IMR-90 (cell line): ENCODE data around the gene F10. TPM values are rescaled to one million over a fixed set of nuclear protein-coding genes. Genes with fewer than 3 reads are reported as not detected.

ENCODE experiments used
- ATAC-seq: fragments of 200-7000 bp; cut with Tn5 transposase; 2 replicates; pipeline ENCODE4 v1.9.1; 2020; ENCODE audit warnings: low read depth, mild to moderate bottlenecking, moderate library complexity
- BruUV-seq: library from RNA; stranded (reverse); fragments of 400-500 nt; replicated peaks from 2 replicates; lab custom pipeline; 2021; lab: Mats Ljungman, UMichigan
- CTCF ChIA-PET: fragments of 300-600 bp; formaldehyde crosslinking; extraction: SDS; loops from one replicate; lab custom pipeline; 2021; ENCODE audit warnings: antibody characterized with exemption; lab: Yijun Ruan, JAX
- POLR2A ChIA-PET: fragments of 300-600 bp; sonication (Branson Sonifier 250); formaldehyde crosslinking; loops from one replicate; lab custom pipeline; 2022; ENCODE audit warnings: antibody characterized with exemption; ENCODE audit not compliant: unreplicated experiment; lab: Charles Lee
- DNase-seq: peaks from one replicate; pipeline ENCODE4 v3.0.0; 2013
- H2AFZ ChIP-seq: replicated peaks from 2 replicates; pipeline ENCODE3; 2013; ENCODE audit warnings: low read length, mild to moderate bottlenecking; ENCODE audit not compliant: poor library complexity
- H2AK5ac ChIP-seq: 2 replicates; pipeline ENCODE4 v1.6.1; 2013; ENCODE audit warnings: low read depth, low read length, inconsistent platforms
- H2AK9ac ChIP-seq: replicated peaks from 2 replicates; pipeline ENCODE3; 2013; ENCODE audit warnings: mild to moderate bottlenecking, low read depth, low read length, moderate library complexity; ENCODE audit not compliant: poor library complexity
- H2BK120ac ChIP-seq: 2 replicates; pipeline ENCODE4 v1.6.1; 2013; ENCODE audit warnings: low read depth, low read length, inconsistent platforms
- H2BK15ac ChIP-seq: 3 replicates; pipeline ENCODE4 v1.6.1; 2013; ENCODE audit warnings: low read depth, low read length, inconsistent platforms
- H2BK20ac ChIP-seq: 2 replicates; pipeline ENCODE4 v1.6.1; 2013; ENCODE audit warnings: low read depth, mild to moderate bottlenecking, inconsistent platforms, low read length, moderate library complexity
- H2BK5ac ChIP-seq: 2 replicates; pipeline ENCODE4 v1.6.1; 2013; ENCODE audit warnings: mild to moderate bottlenecking, low read depth, low read length, inconsistent platforms; ENCODE audit not compliant: poor library complexity, severe bottlenecking
- H3K14ac ChIP-seq: replicated peaks from 2 replicates; pipeline ENCODE4 v1.6.1; 2013; ENCODE audit warnings: low read depth, low read length, inconsistent platforms
- H3K18ac ChIP-seq: 2 replicates; pipeline ENCODE4 v1.6.1; 2013; ENCODE audit warnings: low read depth, low read length, control low read depth
- H3K23ac ChIP-seq: 2 replicates; pipeline ENCODE4 v1.6.1; 2013; ENCODE audit warnings: low read depth, low read length, inconsistent platforms
- H3K27ac ChIP-seq: 2 replicates; pipeline ENCODE4 v1.5.1; 2013; ENCODE audit warnings: mild to moderate bottlenecking, control low read depth, low read length; ENCODE audit not compliant: insufficient read depth
- H3K27me3 ChIP-seq: 2 replicates; pipeline ENCODE4 v1.6.1; 2013; ENCODE audit warnings: low read length; ENCODE audit not compliant: control insufficient read depth, insufficient read depth
- H3K36me3 ChIP-seq: 2 replicates; pipeline ENCODE4 v1.6.1; 2013; ENCODE audit warnings: low read length, mixed read lengths; ENCODE audit not compliant: control insufficient read depth, insufficient read depth
- H3K4ac ChIP-seq: 2 replicates; pipeline ENCODE4 v1.6.1; 2013; ENCODE audit warnings: low read depth, low read length, inconsistent platforms
- H3K4me1 ChIP-seq: 2 replicates; pipeline ENCODE4 v1.6.1; 2013; ENCODE audit warnings: low read length, mixed read lengths; ENCODE audit not compliant: control insufficient read depth, insufficient read depth
- H3K4me2 ChIP-seq: 2 replicates; pipeline ENCODE4 v1.6.1; 2013; ENCODE audit warnings: low read depth, mild to moderate bottlenecking, control low read depth, low read length, moderate library complexity
- H3K4me3 ChIP-seq: 2 replicates; pipeline ENCODE4 v1.5.1; 2013; ENCODE audit warnings: low read depth, mild to moderate bottlenecking, control low read depth, low read length, moderate library complexity; ENCODE audit not compliant: insufficient read depth
- H3K56ac ChIP-seq: 2 replicates; pipeline ENCODE4 v1.6.1; 2013; ENCODE audit warnings: low read length, inconsistent platforms; ENCODE audit not compliant: insufficient read depth; ENCODE audit errors: extremely low read depth
- H3K79me1 ChIP-seq, 2 experiments: 2 replicates each; pipeline ENCODE4 v1.6.1; 2013; ENCODE audit warnings: low read length in 2 of 2, inconsistent platforms in 1 of 2, low read depth in 1 of 2
- H3K9ac ChIP-seq: 2 replicates; pipeline ENCODE4 v1.6.1; 2013; ENCODE audit warnings: low read depth, low read length, control low read depth
- H3K9me1 ChIP-seq: 2 replicates; pipeline ENCODE4 v1.6.1; 2013; ENCODE audit warnings: low read length, inconsistent platforms; ENCODE audit not compliant: insufficient read depth
- H3K9me3 ChIP-seq: 2 replicates; pipeline ENCODE4 v1.6.1; 2013; ENCODE audit warnings: low read length; ENCODE audit not compliant: control insufficient read depth, insufficient read depth
- H4K20me1 ChIP-seq: 2 replicates; pipeline ENCODE4 v1.6.1; 2013; ENCODE audit warnings: low read length, inconsistent platforms; ENCODE audit not compliant: insufficient read depth
- H4K5ac ChIP-seq: 2 replicates; pipeline ENCODE4 v1.6.1; 2013; ENCODE audit warnings: mild to moderate bottlenecking, low read depth, low read length, control low read depth
- H4K8ac ChIP-seq, 2 experiments: 2 replicates each; pipeline ENCODE4 v1.6.1; 2013; ENCODE audit warnings: low read depth in 2 of 2, low read length in 2 of 2, control low read depth in 1 of 2, inconsistent platforms in 1 of 2
- H4K91ac ChIP-seq: 2 replicates; pipeline ENCODE4 v1.6.1; 2013; ENCODE audit warnings: low read depth, low read length, inconsistent platforms; ENCODE audit not compliant: insufficient read depth
- CHD1 ChIP-seq: IDR thresholded peaks from 2 replicates; pipeline ENCODE4 v1.6.1; 2012; ENCODE audit warnings: low read depth, low read length, improper control_type of control experiment
- FOS ChIP-seq: fragments of 150-350 bp; IDR thresholded peaks from 2 replicates; pipeline ENCODE4 v1.6.1; 2016; ENCODE audit warnings: low read depth, low read length
- MAZ ChIP-seq: IDR thresholded peaks from 2 replicates; pipeline ENCODE4 v1.6.1; 2012; ENCODE audit warnings: low read depth, mild to moderate bottlenecking, low read length, improper control_type of control experiment, moderate library complexity, borderline replicate concordance
- MXI1 ChIP-seq: IDR thresholded peaks from 2 replicates; pipeline ENCODE4 v1.6.1; 2012; ENCODE audit warnings: low read depth, mild to moderate bottlenecking, low read length, moderate library complexity, borderline replicate concordance
- WGBS, 2 experiments: methylation state at CpG; one replicate each; pipeline versions ENCODE4 v1.1.5 to v1.1.7; 2013; ENCODE audit warnings: missing lambda C conversion rate in 2 of 2; ENCODE audit not compliant: insufficient read length in 1 of 2; ENCODE audit errors: extremely low coverage in 2 of 2; 5-methylcytosine and 5-hydroxymethylcytosine counted together
- dilution Hi-C: fragments of 300-500 bp; cut with HindIII; formaldehyde crosslinking; loops from one replicate; pipeline ENCODE4 v1.14.3; 2018; ENCODE audit warnings: low sequenced_read_pairs; ENCODE audit not compliant: unreplicated experiment
- in situ Hi-C: fragments of 300-500 bp; cut with MboI; formaldehyde crosslinking; loops from 3 replicates; pipeline ENCODE4 v1.14.3; 2019; ENCODE audit warnings: low sequenced_read_pairs, inconsistent platforms, mixed read lengths
- intact Hi-C: fragments of 100-400 bp; cut with micrococcal nuclease; formaldehyde crosslinking; loops from 2 replicates; pipeline ENCODE4 v1.10.0; 2022
- polyA plus RNA-seq, 3 experiments: library from polyadenylated mRNA; depleted of rRNA; stranded (reverse); fragments of >200 nt; gene quantifications; 2 replicates each; pipeline ENCODE4 v1.2.3, GENCODE V29; 2012; ENCODE audit warnings: low replicate concordance in 1 of 3
- total RNA-seq: library from RNA; depleted of rRNA; stranded (reverse); fragments of >200 nt; gene quantifications from 2 replicates; pipeline ENCODE4 v1.2.3, GENCODE V29; 2012
- TF ChIP-seq, protein P1 (sequence below): fragments of 150-350 bp; IDR thresholded peaks from 2 replicates; pipeline ENCODE4 v1.6.1; 2017; ENCODE audit warnings: mild to moderate bottlenecking, antibody characterized with exemption, low read length, low read depth

The F10 gene
- total and polyA plus RNA-seq, 2 of the 4 experiments (the other 2 are of a cell fraction): 9.1 to 19.5 TPM

DNA sequence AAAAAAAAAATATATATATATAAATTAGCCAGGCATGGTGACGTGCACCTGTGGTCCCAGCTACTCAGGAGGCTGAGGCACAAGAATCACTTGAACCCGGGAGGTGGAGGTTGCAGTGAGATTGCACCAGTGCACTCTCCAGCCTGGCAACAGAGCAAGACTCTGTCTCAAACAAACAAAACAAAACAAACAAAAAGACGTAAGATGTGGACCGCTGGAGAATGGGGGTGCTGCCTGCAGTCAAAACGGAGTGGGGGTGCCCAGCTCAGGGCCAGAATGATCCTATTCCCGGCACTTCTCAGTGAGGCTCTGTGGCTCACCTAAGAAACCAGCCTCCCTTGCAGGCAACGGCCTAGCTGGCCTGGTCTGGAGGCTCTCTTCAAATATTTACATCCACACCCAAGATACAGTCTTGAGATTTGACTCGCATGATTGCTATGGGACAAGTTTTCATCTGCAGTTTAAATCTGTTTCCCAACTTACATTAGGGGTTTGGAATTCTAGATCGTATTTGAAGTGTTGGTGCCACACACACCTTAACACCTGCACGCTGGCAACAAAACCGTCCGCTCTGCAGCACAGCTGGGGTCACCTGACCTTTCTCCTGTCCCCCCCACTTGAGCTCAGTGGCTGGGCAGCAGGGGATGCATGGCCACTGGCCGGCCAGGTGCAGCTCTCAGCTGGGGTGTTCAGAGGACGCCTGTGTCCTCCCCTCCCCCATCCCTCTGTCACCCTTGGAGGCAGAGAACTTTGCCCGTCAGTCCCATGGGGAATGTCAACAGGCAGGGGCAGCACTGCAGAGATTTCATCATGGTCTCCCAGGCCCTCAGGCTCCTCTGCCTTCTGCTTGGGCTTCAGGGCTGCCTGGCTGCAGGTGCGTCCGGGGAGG is 17.3 kb upstream of the F10 start, which contains the start of gene F7:
TSS of gene F7 (plus strand) at position 760 of the 889 bp plus-strand sequence. CDS start at position 811, 51 bp downstream.
- POLR2A ChIA-PET: no interaction called here

More for the DNA sequence above, 17.3 kb upstream of the F10 start, which contains the start of gene F7:
- Histone ChIP-seq H2BK120ac (peak within 1 kb of the TSS; percentile 64; the same call in 1 of the 2 replicates), H3K36me3 (no peaks in the 10 kb centered on the region), H4K5ac (no peak within 1 kb of the TSS), H4K8ac (peak within 1 kb of the TSS in 1 of 2 experiments; percentile 53; a peak in 1 of 4 replicates), H4K91ac (no peak within 1 kb of the TSS; the same call in 1 of the 2 replicates), H2BK20ac (no peak within 1 kb of the TSS), H3K4me1 (peaks cover 3% of the 10 kb centered on the region; the same call in 1 of the 2 replicates), H3K27ac (no peak within 1 kb of the TSS), H3K4me2 (no peak within 1 kb of the TSS), H3K4me3 (no peak within 1 kb of the TSS), H2BK15ac (no peak within 1 kb of the TSS), H3K9me1 (peaks cover 2% of the 10 kb centered on the region; the same call in 1 of the 2 replicates), H2AK9ac (peak within 1 kb of the TSS; percentile 82), H3K9me3 (peaks cover 8% of the 10 kb centered on the region; the same call in 1 of the 2 replicates), H3K9ac (no peak within 1 kb of the TSS), H2AK5ac (peak within 1 kb of the TSS; percentile 50; the same call in 1 of the 2 replicates), H3K79me1 (no peaks in the 10 kb centered on the region), H3K27me3 (peaks cover 17% of the 10 kb centered on the region), H4K20me1 (no peaks in the 10 kb centered on the region), H3K14ac (peak within 1 kb of the TSS; percentile 15; the same call in 1 of the 2 replicates), H3K18ac (no peak within 1 kb of the TSS), H3K4ac (peak within 1 kb of the TSS; percentile 19; the same call in 1 of the 2 replicates), H2BK5ac (no peak within 1 kb of the TSS), H3K23ac (no peak within 1 kb of the TSS), H3K56ac (no peak within 1 kb of the TSS), H2AFZ (peak within 1 kb of the TSS; percentile 67)
- CTCF ChIA-PET: no interaction called here
- dilution Hi-C loops (no loop called here), intact Hi-C loops (no loop called here), in situ Hi-C loops (no loop called here)
- 44% methylated on average over 1 of the region's 17 CpGs; no CpG with 5 or more reads in 1 of the 2 experiments for WGBS, 2 experiments
- no TSS peak for BruUV-seq
- TF ChIP-seq, protein P1, sequence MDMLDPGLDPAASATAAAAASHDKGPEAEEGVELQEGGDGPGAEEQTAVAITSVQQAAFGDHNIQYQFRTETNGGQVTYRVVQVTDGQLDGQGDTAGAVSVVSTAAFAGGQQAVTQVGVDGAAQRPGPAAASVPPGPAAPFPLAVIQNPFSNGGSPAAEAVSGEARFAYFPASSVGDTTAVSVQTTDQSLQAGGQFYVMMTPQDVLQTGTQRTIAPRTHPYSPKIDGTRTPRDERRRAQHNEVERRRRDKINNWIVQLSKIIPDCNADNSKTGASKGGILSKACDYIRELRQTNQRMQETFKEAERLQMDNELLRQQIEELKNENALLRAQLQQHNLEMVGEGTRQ: no peak
- TF ChIP-seq CHD1 (no peak), FOS (no peak), MAZ (no peak), MXI1 (no peak)
- ATAC-seq (peak; percentile 89), DNase-seq (peak; percentile 45)
